Thyroid gland (tissue), 4 donors: ENCODE data around the gene LDLRAD4.

Experiments used
- CTCF ChIP-seq, 6 experiments: fragments of 200-600 bp in 3 of 6; fragments of 450-650 bp in 3 of 6; sonication (generic) in 3 of 6; IDR thresholded peaks; one replicate each; pipeline ENCODE4 v1.5.1; 2016 to 2019; ENCODE audit warnings: antibody characterized with exemption in 6 of 6, mild to moderate bottlenecking in 2 of 6, inconsistent platforms in 1 of 6, moderate library complexity in 1 of 6
- POLR2A ChIP-seq, 2 donors: fragments of 450-650 bp; IDR thresholded peaks; one replicate each; pipeline ENCODE4 v1.6.1; 2017; ENCODE audit warnings: antibody characterized with exemption in 2 of 2, mild to moderate bottlenecking in 2 of 2, moderate library complexity in 1 of 2

- TF ChIP-seq CTCF (IDR thresholded peaks at IDR 0.05) (no peak), POLR2A (IDR thresholded peaks at IDR 0.05) (no peak)
Measured at GRCh38 chr18:13589316-13589715, 370.8 kb downstream of the LDLRAD4 start.
